Stomach (tissue), 4 donors: ENCODE measurements around the gene IPO9.

Experiments
- POLR2A ChIP-seq, 4 donors: fragments of 450-650 bp; IDR thresholded peaks; one replicate each; pipeline ENCODE4 v1.6.1; 2016; ENCODE audit warnings: antibody characterized with exemption in 4 of 4, control low read depth in 2 of 4, mild to moderate bottlenecking in 1 of 4, moderate library complexity in 1 of 4
- TF ChIP-seq, protein P1 (sequence below), 7 experiments: fragments of 450-650 bp in 4 of 7; fragments of 200-600 bp in 3 of 7; sonication (generic) in 3 of 7; IDR thresholded peaks; one replicate each; pipeline ENCODE4 v1.5.1; 2016 to 2019; ENCODE audit warnings: antibody characterized with exemption in 7 of 7, control low read depth in 2 of 7, mild to moderate bottlenecking in 1 of 7

DNA sequence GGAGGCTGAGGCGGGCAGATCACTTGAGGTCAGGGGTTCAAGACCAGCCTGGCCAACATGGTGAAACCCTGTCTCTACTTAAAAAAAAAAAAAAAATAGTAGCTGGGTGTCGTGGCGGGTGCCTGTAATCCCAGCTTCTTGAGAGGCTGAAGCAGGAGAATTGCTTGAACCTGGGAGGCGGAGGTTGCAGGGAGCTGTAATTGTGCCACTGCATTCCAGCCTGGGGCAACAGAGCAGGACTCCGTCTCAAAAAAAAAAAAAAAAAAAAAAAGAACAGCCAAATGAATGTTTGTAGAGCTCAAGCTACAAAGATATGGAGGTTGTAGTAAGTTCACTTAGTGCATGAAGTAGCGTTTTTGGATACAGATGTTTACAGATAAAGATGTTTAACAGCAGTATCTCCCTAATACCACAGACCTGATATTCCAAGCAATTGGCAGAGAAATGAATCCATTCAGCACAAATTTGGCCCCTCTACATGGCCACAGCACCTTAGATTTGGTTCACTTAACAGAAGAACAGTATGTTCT lies 49.5 kb upstream of the IPO9 start:
- TF ChIP-seq, protein P1, sequence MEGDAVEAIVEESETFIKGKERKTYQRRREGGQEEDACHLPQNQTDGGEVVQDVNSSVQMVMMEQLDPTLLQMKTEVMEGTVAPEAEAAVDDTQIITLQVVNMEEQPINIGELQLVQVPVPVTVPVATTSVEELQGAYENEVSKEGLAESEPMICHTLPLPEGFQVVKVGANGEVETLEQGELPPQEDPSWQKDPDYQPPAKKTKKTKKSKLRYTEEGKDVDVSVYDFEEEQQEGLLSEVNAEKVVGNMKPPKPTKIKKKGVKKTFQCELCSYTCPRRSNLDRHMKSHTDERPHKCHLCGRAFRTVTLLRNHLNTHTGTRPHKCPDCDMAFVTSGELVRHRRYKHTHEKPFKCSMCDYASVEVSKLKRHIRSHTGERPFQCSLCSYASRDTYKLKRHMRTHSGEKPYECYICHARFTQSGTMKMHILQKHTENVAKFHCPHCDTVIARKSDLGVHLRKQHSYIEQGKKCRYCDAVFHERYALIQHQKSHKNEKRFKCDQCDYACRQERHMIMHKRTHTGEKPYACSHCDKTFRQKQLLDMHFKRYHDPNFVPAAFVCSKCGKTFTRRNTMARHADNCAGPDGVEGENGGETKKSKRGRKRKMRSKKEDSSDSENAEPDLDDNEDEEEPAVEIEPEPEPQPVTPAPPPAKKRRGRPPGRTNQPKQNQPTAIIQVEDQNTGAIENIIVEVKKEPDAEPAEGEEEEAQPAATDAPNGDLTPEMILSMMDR (IDR thresholded peaks at IDR 0.05) = no peak
- TF ChIP-seq POLR2A (IDR thresholded peaks at IDR 0.05) = no peak
